B cell (primary cell): ENCODE data around the gene PPP1R3C.

Experiments used
- EZH2 ChIP-seq: IDR thresholded peaks from 2 replicates; pipeline ENCODE4 v1.6.1; 2012; ENCODE audit warnings: borderline replicate concordance, low read depth, mild to moderate bottlenecking, moderate library complexity, low read length; ENCODE audit not compliant: insufficient read depth, poor library complexity, severe bottlenecking
- TF ChIP-seq, protein P1 (sequence below): fragments of 200-600 bp; IDR thresholded peaks from one replicate; pipeline ENCODE4 v1.8.0; 2022; ENCODE audit warnings: antibody characterized with exemption, mild to moderate bottlenecking

DNA sequence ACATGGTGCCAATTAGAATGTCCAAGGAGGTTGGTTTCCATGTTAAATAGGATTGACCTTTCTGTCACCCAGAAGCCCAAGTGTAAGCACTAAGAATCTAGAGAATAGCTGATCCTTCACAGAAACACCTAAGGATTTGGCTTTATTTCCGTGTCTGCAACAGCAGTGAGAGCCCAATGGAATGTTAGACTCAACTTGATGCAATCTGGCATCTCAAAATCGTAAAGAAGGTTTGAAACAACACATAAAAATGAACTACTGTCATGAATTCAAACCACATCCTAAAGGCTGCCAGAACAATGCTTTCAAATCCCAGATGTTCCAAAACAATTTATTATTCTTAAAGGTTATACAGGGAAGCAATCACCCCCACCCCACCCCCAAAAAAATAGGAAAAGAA is 18.6 kb downstream of the PPP1R3C start:
- TF ChIP-seq, protein P1, sequence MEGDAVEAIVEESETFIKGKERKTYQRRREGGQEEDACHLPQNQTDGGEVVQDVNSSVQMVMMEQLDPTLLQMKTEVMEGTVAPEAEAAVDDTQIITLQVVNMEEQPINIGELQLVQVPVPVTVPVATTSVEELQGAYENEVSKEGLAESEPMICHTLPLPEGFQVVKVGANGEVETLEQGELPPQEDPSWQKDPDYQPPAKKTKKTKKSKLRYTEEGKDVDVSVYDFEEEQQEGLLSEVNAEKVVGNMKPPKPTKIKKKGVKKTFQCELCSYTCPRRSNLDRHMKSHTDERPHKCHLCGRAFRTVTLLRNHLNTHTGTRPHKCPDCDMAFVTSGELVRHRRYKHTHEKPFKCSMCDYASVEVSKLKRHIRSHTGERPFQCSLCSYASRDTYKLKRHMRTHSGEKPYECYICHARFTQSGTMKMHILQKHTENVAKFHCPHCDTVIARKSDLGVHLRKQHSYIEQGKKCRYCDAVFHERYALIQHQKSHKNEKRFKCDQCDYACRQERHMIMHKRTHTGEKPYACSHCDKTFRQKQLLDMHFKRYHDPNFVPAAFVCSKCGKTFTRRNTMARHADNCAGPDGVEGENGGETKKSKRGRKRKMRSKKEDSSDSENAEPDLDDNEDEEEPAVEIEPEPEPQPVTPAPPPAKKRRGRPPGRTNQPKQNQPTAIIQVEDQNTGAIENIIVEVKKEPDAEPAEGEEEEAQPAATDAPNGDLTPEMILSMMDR = no peak
- TF ChIP-seq EZH2 = no peak
